Measurements from ENCODE around the gene MPZ.
"Not testable (repeated sequence)": the region's sequence is repeated elsewhere in the genome, so short reads cannot be mapped to it uniquely, and the experiment has no call there.

The MPZ gene

DNA sequence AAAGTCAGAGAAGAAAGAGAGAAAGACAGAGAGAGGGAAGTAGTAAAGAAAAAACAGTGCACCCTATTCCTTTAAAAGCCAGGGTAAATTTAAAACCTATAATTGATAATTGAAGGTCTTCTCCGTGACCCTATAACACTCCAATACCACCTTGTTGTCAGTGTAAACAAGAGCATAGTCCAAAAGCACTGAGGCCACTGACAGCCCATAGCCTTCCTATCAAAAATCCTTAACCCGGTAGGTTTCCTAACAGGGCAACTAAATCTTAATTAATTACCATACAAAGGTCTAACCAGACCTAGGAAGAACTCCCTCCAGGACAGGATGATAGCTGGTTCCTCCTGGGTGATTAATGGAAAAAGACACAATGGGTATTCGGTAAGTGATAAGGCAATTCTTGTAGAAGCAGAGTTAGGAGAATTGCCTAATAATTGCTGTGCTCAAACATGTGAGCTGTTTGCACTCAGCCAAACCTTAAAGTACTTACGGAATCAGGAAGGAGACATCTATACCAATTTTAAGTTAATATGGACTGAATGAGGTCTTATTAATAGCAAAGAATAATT, 53.7 kb downstream of the MPZ start:
- DNase-seq (ENCODE audit: low read depth, low spot score) = not testable (repeated sequence)

GRCh38 chr1:161255302-161255701, 54.5 kb downstream of the MPZ start:
- DNase-seq (ENCODE audit: low read depth, low spot score) = not testable (repeated sequence)

All from smooth muscle cell of the brain vasculature (primary cell).